ENCODE results near the gene KCNG1. TPM values are rescaled to one million over a fixed set of nuclear protein-coding genes. Genes with fewer than 3 reads are reported as not detected.
"Not testable (repeated sequence)": the region's sequence is repeated elsewhere in the genome, so short reads cannot be mapped to it uniquely, and the experiment has no call there.

KCNG1 gene
- total RNA-seq, 1 donor from 2014 or later: 1.7 TPM

DNA sequence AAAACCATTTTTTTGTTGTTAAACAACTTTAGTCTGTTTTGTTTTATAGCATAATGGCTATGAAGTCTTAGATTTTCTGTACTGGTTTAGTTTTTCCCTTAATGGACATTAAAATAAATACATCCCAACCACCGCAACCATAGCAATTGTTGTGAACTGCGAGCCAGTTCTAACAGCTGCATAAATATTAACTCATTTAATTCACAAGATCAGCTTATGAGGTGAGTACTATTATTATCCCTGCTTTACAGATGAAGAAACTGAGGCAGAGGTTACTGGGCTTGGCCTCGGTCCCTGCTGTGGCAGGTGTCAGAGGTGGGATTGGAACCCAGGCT, 41.2 kb downstream of the KCNG1 start:
- DNase-seq: no peak

DNA sequence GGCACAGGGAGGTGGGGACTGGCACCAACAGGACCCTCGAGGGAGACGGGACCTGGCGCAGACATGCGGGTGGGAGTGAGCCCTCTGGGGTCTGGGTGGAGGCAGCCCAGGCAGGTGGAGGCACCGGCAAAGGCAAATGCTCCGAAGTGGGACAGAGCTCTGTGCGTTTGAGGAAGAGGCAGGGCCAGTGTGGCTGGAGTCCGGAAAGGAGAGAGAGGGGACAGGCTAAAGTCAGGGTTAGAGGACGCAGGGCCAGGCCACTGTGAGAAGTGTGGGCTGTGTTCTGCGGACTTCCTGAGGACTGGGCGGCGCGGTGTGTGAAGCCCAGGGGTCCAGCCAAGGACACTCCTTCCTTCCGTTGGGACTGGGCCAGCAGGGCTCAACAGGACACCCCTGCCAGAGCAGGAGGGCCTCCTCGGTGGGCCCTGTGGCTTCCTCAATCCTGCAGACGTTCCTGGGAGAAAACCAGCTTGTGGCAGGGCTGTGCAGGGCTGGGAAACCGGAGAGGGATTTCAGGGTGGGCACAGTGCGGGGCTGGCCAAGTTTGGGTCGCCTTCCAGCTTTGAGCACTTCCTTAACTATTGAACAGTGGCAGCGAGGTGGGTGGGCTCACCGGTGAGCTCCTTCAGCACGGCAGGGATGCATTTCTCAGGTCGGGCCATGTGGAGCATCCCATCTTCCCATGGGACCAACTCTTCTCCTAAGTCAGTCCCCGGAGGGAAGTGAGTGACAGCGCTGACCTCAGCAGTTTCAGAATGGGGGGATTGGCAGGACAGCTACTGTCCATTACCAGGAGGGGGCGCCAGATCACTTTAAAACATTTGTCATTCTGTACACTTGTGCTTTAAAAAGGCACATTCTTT, 41.8 kb downstream of the KCNG1 start:
- peak; percentile 14 for DNase-seq

DNA sequence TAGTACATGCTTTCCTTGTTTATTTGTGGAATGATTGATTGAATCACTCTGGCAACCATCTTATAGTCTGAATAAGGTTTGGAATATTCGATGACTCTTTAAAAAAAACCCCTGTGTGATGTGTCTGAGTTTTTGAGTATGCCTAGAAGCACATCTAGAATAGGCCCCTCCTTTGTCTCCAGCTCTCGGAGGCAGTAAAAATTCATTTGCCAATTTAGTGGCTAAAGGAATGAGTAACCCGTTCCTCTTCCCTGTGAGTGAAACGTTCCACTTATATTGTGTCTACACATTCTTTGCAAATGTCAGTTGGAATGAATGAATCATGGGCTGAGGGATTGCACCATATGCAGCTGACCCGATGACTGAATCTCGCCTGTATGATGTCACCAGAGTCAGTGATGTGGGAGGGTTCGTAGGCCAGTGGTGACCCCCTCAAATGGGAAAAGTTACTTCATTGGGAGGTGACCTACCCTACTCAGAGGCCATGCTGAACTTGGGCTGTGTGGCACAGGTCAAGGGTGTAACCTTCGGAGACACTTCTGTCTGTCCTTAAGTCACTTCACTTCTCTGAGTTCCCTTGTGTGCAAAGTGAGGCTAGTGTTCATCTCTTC, 42.7 kb downstream of the KCNG1 start:
- DNase-seq: no peak

DNA sequence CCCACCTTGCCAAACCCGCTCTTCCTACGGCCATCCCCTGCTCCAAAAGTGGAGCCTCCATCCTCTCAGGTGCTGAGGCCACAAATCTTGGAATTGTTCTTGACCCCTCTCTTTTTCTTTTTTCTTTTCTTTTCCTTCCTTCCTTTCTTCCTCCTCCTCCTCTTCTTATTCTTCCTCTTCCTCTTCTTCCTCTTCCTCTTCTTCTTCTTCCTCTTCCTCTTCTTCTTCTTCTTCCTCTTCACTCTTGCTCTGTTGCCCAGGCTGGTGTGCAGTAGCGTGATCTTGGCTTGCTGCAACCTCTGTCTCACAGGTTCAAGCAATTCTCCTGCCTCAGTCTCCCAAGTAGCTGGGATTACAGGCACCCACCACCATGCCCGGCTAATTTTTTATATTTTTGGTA, 44.4 kb downstream of the KCNG1 start:
- not testable (repeated sequence) for DNase-seq

DNA sequence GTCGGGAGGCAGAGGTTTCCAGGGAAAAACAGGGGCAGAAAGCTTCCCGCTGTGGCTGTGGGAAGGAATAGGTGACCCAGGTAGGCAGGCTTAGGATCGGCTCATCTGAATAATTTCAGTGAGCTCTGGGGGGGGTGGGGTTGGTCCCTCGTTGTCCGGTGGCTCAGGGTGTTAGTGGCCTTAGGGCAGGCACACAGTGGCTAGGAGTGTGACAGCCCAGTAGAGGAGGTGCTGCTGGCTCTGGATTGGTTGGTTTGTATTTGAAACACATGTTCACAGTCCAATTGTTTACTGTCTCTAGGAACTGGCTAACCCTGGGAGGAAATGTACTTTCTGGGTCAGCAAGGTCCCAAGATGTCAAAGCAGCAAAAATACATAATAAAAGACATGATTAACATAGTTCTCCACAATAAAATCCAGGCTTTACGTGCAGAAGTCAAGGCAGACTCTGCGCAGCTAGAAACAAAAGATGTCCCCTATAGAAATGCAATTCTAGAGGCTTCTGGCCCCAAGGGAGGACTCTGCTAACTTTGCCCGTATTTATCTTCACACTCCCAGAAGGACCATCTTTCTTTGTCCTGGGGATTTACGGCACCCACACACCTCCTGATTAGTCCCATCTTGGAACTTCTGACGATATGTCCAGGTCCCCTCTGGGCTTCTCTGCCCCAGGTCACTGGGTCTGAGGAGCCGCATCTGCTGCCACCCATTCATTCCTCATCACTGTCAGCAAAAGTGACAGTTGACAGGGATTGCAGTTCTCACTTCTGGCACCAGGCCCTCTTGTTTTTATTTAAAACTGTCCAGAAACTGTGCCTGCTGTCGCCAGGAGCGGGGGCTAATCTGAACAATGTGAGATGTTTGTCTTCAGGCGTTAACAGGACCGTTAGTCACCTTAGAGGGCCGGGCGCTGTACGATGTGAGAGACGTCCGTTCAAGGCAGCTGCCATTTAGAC, 45.6 kb downstream of the KCNG1 start:
- DNase-seq: no peak

DNA sequence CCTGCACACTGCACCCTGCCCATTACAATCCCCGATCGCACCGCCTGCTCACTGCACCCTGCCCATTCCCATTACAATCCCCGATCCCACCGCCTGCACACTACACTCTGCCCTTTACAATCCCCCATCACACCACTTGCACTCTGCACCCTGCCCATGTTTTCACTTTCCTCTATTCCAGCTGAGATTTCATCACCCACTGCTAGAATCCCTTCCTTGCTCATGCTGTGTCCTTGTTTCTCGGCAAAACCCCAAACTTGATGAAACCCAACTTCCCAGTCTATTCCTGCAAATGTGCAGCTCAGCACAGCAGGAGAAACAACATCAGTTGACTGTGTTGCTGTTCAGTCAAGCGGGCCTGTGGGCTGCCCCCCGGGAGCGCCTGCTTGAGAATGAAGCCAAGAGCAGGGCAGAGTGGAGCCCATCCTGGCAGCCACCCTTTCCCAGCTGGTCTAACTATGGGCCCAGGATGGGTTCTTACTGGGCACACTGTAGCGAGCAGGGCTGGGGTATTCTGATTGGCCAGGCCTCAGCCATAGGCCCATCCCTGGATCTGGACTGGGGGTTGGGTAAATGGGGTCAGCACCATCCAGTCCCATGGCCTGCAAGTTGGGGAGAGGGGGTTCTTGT, 47.1 kb downstream of the KCNG1 start:
- no peak for DNase-seq

DNA sequence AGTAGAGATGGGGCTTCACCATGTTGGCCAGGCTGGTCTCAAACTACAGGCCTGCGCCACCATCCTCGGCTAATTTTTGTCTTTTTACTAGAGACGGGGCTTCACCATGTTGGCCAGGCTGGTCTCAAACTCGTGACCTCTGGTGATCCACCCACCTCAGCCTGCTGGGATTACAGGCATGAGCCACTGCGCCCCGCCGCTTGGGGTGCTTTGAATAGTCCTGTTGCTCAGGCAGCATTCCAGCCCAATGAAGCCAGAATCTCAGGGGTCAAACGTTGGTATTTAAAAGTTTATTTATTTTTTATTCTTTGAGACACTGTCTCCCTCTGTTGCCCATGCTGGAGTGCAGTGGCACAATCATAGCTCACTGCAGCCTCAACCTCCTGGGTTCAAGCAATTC, 53.0 kb downstream of the KCNG1 start:
- DNase-seq: no peak

DNA sequence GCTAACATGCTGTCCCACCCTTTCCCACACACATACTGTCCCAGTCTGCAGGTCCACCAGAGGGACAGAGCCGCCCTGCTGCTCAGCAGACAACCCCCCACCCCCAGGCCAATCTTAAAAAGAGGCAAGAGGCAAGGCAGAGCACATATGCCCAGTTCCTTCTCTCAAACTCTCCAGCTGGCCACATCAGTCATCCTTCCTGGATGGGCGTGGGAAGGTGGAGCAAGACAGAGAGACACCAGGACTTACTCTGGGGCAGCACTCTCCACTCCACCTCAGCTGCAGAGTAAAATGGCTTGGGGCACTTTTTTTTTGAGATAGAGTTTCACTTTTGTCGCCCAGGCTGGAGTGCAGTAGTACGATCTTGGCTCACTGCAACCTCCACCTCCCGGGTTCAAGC, 53.5 kb downstream of the KCNG1 start:
- DNase-seq: no peak

DNA sequence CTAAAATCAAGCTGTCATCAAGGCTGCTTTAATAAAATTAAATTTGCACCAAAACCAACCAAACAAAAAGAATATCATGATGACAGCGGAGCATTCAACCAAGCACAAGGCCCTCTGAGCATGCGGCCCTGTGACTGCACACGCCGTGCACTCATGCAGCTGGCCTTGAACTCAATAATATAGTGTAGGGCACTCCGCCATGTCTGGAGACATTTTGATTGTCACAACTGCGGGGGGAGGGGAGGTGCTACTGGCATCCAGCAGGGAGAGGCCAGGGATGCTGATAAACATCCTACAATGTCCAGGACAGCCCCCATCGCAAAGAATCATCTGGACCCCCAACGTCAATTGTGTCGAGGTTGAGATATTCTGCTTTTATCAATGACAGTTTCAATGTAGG, 54.6 kb downstream of the KCNG1 start:
- DNase-seq: no peak

DNA sequence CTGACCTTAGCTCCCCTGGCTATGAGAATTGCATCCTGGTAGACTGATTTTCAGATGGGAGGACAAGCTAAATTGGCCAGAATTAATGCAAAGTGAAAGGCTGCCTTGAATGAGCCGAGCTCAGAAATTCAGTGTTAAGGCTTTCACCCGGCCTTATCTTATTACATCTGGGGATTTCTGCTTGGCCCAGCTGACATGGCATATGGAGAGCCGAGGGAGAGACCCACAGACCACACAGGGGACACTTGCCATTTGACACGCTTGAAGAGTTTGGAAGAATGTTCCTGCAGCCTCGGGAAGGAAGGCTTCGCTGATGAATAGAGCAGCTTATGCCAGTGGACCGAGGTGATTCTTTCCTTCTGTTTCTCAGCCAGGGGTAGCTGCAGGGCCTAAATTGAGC, 55.3 kb downstream of the KCNG1 start:
- DNase-seq: no peak

DNA sequence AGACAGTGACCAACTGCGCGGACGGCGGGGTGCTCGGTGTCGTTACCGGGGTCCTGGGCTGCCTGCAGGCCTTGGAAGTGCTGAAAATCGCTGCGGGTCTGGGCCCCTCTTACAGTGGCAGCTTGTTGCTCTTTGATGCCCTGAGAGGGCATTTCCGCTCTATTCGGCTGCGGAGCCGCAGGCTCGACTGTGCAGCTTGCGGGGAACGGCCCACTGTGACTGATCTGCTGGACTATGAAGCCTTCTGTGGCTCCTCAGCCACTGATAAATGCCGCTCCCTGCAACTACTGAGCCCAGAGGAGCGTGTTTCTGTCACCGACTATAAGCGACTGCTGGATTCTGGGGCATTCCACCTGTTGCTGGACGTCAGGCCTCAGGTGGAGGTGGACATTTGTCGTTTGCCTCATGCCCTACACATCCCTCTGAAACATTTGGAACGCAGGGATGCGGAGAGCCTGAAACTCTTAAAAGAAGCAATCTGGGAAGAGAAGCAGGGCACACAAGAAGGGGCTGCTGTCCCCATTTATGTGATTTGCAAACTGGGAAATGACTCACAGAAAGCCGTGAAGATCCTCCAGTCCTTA, 63.3 kb downstream of the KCNG1 start:
- no peak for DNase-seq

DNA sequence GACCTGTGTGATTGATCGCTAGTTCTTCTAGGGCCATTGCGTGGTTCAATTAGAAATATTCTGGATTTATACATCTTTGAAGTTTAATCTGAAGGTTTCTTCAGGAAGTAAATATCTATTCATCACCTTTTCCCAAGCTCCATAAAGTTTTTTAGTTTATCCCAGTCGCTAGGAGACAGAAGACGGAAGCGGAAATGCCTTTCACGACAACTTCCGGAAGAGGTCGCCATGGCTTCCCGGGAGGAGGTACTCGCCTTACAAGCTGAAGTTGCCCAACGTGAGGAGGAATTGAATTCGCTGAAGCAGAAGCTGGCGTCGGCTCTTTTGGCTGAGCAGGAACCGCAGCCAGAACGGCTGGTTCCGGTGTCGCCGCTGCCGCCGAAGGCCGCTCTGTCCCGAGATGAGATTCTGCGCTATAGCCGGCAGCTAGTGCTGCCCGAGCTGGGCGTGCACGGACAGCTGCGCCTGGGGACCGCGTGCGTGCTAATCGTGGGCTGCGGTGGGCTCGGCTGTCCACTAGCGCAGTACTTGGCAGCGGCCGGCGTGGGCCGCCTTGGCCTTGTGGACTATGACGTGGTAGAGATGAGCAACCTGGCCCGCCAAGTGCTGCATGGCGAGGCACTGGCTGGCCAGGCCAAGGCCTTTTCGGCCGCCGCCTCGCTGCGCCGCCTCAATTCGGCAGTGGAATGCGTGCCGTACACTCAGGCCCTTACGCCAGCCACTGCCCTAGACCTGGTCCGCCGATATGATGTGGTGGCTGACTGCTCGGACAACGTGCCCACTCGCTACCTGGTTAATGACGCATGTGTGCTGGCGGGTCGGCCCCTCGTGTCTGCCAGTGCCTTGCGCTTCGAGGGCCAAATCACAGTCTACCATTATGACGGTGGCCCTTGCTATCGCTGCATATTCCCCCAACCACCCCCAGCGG, 64.0 kb downstream of the KCNG1 start, which contains the start of gene MOCS3:
TSS of gene MOCS3 (plus strand) at position 204 of the 928 bp plus-strand sequence. CDS start at position 229, 25 bp downstream.
- DNase-seq: peak; percentile 94

DNA sequence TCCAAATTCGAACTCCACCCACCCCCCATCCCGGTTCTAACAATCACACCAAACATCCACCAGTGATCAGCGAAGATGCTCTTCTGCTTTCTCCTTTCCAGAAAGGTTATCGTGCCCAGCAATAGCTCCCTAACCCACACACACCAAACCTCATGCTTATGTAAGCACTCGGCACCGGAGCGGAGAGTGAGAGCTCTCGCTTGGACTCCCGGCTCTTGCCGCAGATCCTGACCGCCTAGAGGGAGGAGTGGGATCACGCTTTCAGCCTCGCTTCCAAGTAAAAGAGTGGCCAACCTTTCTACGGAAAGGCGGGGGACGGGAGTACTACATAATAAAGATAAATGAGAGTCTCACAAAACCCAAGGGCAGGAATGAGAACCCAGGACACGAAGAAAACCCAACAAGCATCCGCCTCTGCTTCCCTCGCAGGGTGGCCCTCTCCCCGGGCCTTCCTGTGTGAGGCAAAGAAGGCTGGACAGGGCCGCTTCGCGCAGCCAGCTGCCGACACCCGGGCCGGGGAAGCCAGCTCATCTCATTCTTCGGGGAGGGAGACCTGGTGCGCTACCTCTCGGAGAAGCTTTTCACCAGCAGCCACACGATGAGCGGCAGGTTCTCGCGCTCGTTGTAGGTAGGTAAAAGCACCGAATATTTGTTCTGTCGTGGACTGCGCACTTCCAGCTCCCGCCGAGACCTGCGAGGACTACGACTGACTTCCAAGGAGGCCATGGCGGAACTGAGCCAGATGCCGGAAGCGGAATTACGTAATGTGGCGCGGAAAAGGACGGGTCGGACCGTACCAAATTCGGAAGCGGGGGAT, 64.9 kb downstream of the KCNG1 start, which contains the start of gene DPM1:
TSS of gene DPM1 (minus strand) at position 735 of the 817 bp plus-strand sequence. CDS start at position 726, 9 bp downstream.
- DNase-seq: no peak

DNA sequence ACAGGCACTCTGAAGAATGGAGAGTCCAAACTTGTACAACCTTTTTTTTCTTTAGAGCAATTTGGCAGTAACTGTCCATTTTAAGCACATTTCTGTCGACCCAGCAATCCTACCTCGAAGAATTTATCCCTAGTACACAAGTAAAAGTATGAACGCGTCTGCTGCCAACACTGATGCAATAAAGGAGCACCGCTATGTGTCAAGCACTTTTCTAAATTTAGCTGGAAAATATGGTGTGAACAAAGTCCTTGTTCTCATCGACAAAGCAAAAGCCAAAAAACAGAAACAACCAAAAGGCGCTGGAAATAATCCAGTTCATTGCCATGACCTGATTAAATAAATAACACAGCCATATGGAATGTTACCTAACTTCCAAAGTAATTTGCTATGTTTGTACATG, 65.6 kb downstream of the KCNG1 start:
- peak; percentile 17 for DNase-seq

DNA sequence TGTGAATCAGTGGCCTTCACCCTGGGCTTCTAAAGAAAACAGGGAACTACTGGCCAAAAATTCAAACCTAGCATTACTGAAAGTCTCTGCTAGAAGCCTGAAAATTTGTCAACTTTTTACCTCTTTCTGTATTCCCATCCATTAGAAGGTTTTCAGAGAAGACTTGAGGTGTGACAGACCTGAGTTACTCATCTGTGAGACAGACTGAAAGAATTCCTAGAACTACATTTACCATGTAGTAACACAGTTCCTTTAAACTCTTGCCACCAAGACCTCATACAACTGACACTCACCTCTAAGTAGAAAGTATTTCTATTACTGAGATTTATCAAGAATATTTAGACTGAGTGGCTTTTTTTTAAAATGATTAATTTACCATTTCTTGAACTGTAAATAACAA, 69.1 kb downstream of the KCNG1 start:
- no peak for DNase-seq

All from skin of body (tissue), 2 donors.